SK-N-SH (cell line): ENCODE results near the gene LACTBL1.

Experiments used
- FOXJ3 ChIP-seq: sonication (generic); formaldehyde crosslinking; IDR thresholded peaks from 2 replicates; pipeline ENCODE4 v1.5.1; 2020; ENCODE audit warnings: mild to moderate bottlenecking, missing genetic modification reagents
- POLR2AphosphoS5 ChIP-seq: IDR thresholded peaks from 2 replicates; pipeline ENCODE4 v1.6.1; 2012; ENCODE audit warnings: low read depth, low read length
- TF ChIP-seq, protein P1 (sequence below): IDR thresholded peaks from 2 replicates; pipeline ENCODE4; 2012

DNA sequence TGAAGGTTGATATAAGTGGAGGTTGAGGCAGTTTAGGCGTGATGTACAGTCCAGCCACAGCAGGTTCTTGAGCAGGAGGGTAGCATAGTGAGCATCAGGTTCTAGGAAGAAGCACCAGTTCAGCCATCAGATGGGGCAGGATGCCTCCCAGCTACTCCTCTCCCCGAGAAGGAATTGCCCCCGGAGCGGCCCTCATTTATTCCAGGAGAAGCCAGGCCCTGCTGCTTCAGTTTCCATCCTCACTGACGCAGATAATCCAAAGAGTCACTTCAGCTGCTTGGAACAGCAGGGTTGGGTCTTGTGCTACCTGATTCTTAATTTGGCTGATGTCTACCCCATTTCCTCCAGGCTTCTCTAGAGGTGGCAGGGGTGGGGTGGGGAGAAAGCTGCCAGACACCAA, 54.7 kb downstream of the LACTBL1 start:
- TF ChIP-seq FOXJ3 (CRISPR knock-in tag) (no peak), POLR2AphosphoS5 (no peak)
- TF ChIP-seq, protein P1, sequence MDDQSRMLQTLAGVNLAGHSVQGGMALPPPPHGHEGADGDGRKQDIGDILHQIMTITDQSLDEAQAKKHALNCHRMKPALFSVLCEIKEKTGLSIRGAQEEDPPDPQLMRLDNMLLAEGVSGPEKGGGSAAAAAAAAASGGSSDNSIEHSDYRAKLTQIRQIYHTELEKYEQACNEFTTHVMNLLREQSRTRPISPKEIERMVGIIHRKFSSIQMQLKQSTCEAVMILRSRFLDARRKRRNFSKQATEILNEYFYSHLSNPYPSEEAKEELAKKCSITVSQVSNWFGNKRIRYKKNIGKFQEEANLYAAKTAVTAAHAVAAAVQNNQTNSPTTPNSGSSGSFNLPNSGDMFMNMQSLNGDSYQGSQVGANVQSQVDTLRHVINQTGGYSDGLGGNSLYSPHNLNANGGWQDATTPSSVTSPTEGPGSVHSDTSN, result no peak
